GM18499 (cell line): ENCODE measurements around the gene PSMB11.

Experiments used
- ATAC-seq: cut with Tn5 transposase; IDR thresholded peaks from one replicate; pipeline ENCODE4 v1.9.1; 2021; ENCODE audit warnings: moderate number of reproducible peaks; ENCODE audit not compliant: insufficient read depth, unreplicated experiment

The PSMB11 gene

GRCh38 chr14:23076785-23077408, 34.9 kb downstream of the PSMB11 start:
- no peak for ATAC-seq

DNA sequence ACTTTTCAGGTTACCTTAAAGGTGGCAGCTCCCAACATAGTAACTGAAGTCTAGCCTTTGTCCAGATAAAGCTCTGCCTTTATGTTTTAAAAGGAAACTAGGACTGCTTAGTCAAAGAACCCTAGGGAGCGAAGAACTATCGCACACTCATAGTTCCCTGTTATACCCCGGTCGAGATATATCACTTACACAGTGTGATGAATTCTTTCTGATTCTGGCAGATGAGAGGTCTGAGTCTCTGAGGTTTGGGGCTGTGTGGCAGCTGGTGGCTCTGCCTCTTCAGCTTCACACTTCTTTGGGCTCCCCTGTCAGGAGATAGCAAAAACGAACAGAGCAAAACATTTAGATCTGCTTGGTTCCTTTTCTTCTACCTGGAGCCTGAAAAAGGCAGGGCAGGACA, 36.0 kb downstream of the PSMB11 start:
- ATAC-seq = no peak

- ATAC-seq = no peak
These were observed 36.7 kb downstream of the PSMB11 start for GRCh38 chr14:23078692-23079116.

DNA sequence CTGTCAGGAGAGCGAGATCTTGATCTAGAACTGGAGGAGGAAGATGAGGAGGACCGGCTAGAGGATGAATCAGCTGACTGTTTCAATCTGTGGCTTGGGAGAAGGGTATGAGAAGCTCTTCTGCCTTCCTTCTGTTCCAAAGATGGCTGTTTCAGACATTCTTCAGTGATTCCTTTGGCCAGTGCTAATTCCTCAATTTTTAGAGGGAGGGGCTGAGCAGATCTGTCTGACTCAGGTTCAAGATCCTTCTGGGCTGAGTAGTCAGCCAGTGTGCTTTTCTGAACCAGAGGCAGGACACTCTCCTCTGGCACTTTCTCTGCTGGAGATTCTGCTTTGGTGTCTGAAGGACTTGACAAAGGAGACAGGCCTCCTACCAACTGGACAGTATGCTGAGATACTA, 37.7 kb downstream of the PSMB11 start:
- no peak for ATAC-seq

GRCh38 chr14:23080474-23080873, 38.5 kb downstream of the PSMB11 start:
- no peak for ATAC-seq

DNA sequence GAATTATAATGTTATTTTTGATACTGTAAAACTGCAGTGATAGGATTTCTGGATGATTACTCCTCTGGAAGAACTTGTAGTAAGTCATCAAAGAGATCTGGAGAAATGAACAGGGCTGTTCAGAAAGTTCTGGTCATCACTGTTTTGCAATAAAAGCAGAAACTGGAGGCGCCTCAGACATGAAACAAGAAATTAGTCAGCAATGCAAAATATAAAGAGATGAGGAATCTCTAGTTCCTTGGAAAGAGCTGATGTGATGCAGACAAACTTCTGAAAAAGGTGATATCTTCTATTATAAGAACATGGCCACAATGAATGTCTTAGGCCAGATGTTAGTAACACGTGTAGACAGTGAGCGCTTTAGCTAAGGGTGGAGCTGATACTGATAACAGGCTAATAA, 43.4 kb downstream of the PSMB11 start:
- ATAC-seq = no peak

GRCh38 chr14:23086565-23086964, 44.6 kb downstream of the PSMB11 start:
- ATAC-seq = no peak

DNA sequence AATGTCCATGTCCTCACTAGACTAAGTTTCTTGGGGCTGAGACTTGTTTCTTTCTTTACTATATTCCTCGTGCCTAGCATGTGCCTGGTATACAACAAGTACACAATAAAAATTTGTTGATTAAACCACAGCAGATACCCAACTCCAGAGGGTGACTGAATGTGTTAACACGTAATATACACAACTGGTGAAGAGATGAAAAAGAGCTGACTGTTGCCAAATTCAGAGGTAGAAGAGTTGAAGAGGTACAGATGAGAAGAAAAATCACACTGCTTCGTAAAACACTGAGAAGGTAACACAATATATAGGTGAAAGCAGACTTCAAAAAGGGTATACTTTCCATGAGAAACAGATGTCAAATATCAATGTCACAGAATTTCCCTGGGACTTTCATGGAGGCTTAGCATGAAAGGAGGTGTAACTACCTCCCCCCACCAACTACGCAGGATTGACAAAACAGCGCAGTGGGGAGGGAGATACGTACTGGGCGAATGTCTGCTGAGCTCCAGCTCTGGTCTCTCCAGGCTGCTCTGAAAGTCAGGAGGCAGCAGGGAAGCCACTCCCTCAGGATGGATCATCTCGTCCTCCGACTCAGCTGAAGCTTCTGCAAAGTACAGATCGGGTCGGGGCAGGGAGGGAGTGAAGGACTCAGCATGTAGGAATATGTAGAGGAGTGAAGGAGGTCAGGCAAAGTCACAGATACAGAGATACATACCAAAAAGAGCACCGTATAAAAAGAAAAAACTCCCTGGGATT, 47.7 kb downstream of the PSMB11 start:
- no peak for ATAC-seq

DNA sequence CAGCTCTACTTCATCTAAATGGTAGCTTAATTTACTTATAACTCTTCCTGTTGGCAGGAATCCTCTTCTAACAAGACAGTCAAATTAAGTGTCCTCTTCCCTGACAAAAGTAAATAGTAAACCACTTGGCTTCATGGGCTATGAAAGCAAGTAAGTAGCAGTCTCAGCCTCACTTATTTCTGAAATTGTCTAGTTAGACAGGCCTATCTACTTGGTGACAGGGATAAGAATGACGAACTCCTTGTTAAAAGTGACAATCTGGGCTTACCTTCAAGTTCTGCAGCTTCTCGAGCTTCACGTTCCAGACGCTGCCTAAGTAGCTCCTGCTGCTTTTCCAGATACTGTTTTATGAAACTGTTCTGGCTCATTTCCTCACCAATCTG, 48.2 kb downstream of the PSMB11 start:
- ATAC-seq = no peak

DNA sequence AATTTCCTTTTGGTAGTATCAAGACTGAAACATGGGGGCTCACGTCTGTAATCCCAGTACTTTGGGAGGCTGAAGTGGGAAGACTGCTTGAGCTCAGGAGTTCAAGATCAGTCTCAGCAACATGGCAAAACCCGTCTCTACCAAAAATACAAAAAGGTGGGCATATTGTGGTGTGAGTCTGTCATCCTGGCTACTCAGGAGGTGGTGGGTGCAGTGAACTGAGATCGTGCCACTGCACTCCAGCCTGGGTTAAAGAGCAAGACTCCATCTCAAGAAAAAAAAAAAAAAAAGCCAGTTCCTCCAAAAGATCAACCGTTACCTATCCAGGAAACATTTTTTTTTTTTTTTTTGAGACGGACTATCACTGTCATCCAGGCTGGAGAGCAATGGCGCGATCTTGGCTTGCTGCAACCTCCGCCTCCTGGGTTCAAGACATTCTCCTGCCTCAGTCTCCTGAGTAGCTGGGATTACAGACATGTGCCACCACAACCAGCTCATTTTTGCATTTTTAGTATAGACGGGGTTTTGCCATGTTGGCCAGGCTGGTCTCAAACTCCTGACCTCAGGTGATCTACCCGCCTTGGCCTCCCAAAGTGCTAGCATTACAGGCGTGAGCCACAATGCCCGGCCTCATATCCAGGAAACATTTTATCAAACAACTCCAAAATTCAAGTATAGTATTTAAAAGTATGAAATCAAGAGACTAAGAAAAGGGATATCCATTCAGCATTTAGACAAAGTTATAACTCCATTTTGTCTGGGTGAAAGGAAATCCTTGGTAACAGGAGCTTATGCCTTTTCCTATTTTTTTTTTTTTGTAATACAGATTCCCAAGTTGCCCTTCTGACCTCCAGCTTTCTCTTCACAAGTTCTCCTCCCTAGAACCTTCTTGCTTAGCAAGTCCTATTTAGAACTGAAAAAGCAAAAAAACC, 49.5 kb downstream of the PSMB11 start:
- ATAC-seq = no peak

DNA sequence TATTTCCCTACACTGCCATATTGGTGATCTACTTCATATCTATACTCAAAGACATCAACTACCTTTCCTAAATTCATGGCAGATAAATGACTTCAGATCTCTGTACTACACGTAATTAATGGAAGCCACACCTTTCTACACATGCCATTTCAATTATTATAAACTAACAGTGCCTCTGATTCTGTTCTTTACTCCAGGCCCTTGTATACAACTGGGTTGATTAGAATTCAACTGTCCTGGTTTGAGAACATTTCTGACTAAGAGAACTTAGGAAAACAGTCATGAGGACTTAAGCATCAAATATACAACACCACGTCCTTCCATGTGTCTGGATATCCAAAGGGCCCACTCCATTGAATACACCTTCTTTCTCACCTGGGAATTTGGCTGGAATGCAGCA, 51.1 kb downstream of the PSMB11 start:
- no peak for ATAC-seq

GRCh38 chr14:23093526-23093925, 51.5 kb downstream of the PSMB11 start:
- no peak for ATAC-seq
